Measurements from ENCODE around the gene FAM217A.

DNA sequence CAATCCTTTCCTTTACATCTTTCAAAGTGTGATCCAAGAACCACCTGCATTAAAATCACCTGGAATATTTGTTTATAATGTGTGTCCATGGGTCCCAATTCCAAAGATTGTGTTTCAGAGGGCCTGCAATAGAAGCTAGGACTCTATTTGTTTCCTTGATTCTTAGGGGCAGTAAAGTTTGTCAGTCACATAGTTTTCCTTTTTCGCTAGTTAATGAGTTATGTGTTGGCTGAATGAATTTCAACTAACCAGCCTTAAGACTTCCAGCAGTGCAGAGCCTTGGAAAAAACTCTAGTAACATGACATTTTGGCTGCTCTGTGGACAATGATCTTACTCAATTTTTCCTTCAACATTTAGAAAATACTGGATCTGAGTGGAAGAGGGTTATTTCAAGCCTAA lies 11.3 kb downstream of the FAM217A start:
- TF ChIP-seq, protein P1, sequence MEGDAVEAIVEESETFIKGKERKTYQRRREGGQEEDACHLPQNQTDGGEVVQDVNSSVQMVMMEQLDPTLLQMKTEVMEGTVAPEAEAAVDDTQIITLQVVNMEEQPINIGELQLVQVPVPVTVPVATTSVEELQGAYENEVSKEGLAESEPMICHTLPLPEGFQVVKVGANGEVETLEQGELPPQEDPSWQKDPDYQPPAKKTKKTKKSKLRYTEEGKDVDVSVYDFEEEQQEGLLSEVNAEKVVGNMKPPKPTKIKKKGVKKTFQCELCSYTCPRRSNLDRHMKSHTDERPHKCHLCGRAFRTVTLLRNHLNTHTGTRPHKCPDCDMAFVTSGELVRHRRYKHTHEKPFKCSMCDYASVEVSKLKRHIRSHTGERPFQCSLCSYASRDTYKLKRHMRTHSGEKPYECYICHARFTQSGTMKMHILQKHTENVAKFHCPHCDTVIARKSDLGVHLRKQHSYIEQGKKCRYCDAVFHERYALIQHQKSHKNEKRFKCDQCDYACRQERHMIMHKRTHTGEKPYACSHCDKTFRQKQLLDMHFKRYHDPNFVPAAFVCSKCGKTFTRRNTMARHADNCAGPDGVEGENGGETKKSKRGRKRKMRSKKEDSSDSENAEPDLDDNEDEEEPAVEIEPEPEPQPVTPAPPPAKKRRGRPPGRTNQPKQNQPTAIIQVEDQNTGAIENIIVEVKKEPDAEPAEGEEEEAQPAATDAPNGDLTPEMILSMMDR (IDR thresholded peaks at IDR 0.05) = no peak
- no peak for TF ChIP-seq POLR2A (IDR thresholded peaks at IDR 0.05; ENCODE audit: low read depth)
- no peak for TF ChIP-seq EP300 (IDR thresholded peaks at IDR 0.05)

Measured in esophagus muscularis mucosa (tissue), 4 donors.